Measurements from ENCODE around the gene LPAR2.

The LPAR2 gene

DNA sequence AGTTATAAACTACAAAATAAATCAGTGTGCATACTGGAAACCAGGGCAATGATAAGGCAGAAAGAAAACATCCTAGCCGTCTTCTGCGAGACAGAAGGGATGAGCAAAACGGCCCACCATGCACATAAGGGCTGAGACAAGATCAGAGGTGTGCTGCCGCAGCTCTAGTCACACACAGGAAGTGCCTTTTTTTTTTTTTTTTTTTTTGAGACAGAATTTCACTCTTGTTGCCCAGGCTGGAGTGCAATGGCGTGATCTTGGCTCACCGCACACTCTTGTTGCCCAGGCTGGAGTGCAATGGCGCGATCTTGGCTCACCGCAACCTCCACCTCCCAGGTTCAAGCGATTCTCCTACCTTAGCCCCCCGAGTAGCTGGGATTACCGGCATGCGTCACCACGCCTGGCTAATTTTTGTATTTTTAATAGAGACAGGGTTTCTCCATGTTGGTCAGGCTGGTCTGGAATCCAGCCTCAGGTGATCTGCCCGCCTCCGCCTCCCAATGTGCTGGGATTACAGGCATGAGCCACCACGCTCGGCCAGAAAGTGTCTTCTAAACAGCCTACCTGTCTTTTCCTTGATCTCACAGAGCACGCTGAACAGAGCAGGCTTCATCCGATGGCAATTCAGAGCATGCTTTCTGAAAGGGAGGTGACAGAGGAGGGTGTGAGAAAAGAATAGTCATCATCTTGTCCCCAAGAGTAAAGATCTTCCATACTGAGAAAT lies 29.1 kb downstream of the LPAR2 start:
- DNase-seq (ENCODE audit: low read depth in 1 of 2, low spot score in 1 of 2) = peak; percentile 41 to 44

DNA sequence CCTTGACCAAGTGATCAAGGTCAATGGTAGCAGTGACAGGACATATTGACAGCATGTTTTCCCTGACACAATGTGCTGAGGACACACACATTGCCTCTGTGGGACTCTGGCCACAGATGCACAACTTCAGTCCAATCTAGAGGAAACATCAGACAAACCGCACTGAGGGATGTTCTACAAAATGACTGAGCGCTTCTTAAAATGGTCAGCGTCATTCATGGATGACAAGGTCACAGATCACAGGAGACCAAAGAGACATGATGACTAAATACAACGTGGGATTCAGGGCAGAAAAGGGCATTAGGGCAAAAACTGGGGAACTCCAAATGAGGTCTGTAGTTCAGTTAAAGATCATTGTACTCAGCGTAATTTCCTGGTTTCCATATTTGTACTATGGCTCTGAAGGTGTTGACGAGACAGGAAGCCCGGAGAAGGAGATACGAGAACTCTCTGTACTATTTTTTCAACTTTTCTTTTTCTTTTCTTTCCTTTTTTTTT lies 30.2 kb downstream of the LPAR2 start:
- DNase-seq (ENCODE audit: low read depth in 1 of 2, low spot score in 1 of 2) = peak in 1 of 2 donors; percentile 64

DNA sequence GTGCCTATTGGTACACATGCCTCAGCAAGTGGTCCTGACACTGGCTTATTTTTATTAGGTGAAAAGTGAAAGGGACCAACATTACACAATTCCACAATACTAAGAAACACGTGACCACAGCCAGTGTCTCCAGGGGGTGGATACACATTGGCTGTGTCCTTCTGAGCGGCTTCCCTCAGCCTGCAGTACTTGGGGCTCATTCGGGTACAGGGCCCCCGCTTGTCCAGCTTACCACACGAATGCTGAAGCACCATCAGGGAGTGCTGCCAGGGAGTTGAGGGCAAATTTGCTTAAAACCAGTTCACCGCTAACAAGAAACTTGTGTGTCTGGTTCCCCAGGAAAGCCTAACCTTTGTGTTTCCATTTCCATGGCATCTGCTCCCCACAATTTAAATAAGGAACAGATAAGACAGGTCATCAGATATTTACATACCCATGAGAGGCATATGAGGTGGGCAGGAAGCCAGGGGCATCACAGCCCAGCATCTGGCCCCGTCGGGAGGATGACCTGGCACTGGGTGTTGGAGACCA lies 32.8 kb downstream of the LPAR2 start:
- DNase-seq (ENCODE audit: low read depth in 1 of 2, low spot score in 1 of 2) = no peak

DNA sequence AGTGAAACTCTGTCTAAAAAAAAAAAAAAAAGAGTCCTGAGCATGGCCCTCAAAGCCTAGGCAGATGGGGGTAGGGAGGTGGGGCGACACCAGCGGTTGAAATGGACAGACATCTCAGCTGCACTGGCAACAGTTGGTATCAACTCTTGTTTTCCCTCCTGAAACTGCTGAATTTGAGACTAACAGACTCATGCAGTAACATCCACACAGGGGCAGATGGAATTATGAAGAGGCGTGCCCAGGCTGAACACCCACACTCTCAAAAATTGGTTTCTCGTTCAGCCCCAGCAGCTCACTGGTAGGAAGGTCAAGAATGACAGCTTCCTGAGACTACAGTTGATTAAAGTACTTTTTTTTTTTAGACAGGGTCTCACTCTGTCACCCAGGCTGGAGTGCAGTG lies 33.6 kb downstream of the LPAR2 start:
- no peak for DNase-seq (ENCODE audit: low read depth in 1 of 2, low spot score in 1 of 2)

DNA sequence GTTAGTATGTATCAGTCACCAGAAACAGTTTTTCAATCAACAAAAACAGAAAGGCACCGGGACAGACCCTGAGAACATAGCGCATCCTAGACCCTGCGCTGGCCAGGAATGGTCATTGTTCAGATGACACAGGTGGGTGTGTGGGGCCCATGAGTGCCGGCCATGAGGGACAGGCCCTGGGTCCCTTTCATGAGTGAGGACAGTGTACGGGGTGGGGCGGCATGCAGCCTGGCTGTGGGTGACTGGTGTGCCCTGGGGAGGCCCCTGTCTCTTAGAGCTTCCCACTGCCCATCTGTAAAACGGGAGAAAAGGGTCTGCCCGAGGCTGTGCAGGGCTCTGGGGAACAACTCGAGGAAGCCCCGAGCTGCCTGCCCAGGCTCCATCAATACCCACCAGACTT lies 35.3 kb downstream of the LPAR2 start:
- no peak for DNase-seq (ENCODE audit: low read depth in 1 of 2, low spot score in 1 of 2)

DNA sequence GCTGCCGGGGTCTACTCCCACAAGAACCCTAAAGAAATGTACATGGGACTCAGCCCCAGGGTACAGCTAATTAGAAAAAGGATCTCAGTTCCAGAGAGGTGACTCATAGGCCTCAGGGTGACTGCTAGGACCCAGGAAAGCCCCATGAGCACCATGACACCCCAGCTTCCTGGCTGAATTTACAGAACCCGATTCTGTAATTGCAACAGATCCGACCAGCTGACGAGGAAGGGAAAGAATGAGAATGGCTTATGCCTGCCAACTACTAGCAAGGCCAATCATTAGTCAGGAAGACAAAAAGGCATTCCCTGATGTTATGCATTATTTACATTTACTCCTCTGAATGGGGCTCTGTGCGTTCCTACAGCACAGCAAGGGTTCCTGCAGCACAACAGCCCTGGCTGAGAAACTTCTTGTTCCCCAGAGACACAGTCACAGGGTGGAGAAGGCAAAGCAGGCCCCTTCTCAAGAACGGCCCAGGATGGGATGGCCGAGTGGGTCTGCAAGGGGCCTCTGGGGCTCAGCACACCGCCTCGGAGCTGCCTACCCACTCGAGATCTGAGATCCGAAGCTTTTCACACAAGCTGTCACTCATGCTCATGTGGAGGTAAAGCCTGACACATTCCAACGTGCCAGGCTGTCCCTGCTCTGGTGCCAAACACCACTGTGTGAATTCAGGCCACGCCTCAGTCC lies 36.7 kb downstream of the LPAR2 start:
- peak in 1 of 2 donors; percentile 64 for DNase-seq (ENCODE audit: low read depth in 1 of 2, low spot score in 1 of 2)

DNA sequence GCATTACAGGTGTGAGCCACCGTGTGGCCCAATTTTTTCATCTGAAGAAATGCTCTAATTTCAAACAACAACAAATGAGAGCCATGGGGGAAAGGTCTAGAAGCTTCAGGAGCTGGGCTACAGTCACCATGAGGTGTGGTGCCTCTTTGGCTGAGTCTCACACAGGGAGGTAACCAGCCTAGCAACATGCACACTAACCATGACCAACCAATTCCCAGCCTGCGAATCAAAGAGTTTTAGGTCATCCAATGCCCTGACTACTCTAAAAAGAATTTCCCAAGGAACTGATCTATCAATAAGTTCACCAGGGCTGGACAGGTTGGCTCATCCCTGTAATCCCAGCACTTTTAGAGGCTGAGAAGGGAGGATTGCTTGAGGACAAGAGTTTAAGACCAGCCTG lies 39.5 kb downstream of the LPAR2 start:
- no peak for DNase-seq (ENCODE audit: low read depth in 1 of 2, low spot score in 1 of 2)

DNA sequence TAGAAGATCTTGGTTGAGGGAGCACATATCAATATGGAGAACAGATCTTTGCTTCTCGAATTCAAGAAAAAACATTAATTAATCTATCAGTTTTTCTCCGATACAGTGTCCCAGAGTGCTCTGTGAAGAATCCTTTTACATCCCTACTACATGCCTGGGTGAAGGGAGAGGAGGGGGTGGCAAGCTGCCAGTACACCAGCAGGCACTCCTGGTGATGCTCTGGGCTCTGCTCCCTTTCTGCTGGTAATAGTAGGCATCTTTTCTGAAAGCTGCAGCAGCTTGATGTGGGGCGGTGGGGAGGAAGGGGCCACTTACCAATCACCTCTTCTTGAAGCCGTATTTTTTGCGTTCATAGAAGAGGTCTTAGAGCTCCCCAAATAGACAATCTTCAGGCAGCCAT lies 40.2 kb downstream of the LPAR2 start:
- DNase-seq (ENCODE audit: low read depth in 1 of 2, low spot score in 1 of 2) = no peak

DNA sequence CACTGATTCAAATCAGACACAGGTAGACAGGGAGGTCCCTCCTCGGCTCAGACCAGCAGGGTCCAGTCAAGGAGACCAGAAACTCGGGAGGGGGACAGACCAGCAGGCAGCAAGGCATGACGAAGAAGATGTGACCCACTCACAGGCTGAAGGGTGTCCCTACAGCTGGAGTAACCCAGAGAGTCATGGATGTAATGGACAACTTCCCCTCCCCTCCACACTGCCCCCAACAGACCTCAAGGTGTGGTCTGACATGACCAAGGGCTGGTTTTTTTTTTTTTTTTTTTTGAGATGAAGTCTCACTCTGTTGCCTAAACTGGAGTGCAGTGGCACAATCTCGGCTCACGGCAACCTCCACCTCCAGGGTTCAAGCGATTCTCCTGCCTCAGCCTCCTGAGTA lies 43.7 kb downstream of the LPAR2 start:
- no peak for DNase-seq (ENCODE audit: low read depth in 1 of 2, low spot score in 1 of 2)

DNA sequence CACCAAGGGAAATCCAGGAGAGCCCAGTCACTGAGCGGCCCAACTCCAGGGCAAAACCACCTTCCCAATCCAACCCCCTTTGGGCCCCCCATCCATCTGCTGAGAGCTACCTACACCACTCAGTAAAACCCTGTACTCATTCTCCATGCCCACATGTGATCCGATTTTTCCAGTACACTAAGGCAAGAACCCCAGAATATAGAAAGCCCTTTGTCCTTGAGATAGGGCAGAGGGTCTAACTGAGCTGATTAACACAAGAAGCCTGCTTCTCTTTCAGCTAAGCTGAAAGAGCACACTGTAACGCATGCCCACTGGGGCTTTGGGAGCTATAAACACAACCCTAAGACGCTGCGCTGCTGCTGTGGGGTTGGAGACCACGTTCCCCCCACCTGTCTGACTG lies 45.5 kb downstream of the LPAR2 start:
- DNase-seq (ENCODE audit: low read depth in 1 of 2, low spot score in 1 of 2) = no peak

DNA sequence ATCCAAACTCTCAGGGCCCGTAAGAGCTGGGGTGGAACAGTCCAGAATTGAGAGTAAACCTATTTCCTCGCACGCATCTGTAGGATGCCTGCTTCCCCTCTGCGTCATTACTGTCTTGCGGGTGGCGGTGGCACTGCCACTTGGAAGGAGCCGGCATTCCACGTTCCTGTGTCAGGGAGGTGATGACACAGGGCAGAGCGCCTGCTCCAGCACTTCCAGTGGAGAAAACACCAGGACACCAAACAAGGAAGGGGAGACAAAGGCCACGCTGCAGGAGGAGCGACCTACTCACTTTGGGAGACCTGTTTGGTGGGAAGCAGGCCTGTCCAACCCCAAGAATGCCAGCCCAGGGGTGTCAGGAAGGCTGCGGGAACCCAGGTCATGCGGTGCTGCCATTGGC lies 46.6 kb downstream of the LPAR2 start:
- no peak for DNase-seq (ENCODE audit: low read depth in 1 of 2, low spot score in 1 of 2)

DNA sequence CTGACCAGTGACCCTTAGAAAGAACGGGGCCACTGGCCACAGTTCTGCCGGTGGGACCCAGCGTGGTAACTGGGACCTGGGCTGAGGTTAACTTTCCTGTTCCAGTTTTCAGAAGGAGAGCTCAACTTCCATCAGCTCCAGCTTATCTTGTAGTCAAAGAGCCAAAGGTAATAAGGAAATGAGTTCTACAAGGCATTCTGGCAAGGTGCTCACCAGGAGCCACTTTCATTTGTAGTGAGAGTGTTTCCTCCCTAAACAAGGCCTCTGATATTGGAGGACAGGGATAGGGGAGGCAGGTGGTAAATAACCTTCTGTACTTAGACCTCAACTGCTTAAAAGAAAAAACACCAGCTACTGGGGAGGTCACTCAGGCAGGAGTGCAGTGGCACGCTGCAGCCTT lies 47.6 kb downstream of the LPAR2 start:
- no peak for DNase-seq (ENCODE audit: low read depth in 1 of 2, low spot score in 1 of 2)

DNA sequence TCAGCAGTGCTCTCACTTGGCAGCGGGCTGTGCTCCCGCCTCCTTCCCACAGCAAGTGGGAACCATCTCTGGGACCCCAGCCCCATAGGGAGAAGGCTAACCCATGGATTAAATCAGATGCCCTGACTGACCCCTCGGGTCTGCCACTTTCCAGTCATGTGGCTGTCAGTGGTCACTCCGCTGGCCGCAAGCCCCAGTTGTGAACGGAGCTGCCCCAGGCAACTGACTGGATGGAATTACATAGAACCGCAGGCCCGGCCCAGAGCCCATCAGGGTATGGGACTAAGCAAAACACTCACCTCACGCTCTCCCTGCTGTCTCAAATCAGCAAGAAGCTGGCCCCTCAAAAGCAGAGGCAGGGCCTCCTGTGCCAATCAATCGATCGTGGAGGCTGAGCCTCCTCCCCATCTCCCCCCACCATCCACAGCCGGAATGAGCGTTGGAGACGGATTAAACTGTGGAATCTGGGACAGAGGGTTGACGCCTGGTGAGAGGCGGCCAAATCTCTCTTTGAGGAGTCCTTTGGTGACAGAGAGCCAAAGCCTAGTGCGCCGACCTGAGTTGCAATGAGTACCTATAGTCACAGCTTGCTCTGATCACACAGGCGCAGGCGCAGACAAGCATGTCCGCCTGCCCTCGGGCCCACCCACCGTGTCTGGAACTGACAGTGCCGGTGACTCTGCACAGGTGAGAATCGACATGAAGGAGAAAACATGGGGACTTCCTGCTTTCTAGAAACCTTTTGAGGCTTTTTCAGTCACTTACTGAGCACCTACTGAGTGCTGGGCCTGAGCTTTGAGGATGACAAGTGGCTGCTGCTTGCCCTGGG lies 48.3 kb downstream of the LPAR2 start:
- DNase-seq (ENCODE audit: low read depth in 1 of 2, low spot score in 1 of 2) = no peak

DNA sequence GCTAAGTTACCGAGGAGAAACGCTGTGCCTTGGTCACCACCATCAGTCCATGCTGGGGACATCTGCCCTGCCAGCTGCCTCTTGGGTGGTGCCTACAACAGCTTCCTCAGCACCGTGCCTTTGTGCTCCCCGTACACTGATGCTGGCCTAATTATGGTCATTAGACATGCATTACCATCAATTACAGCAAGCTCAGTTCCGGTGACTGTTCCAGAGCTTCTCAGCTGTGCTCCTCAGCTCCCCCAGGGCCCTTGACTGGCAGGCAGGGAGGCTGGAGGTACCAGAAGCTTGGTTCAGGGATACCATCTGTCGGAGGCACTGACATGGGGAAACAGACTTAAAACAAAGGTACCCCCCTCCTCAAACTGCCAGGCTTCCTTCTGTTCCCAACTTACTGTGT lies 49.8 kb downstream of the LPAR2 start:
- DNase-seq (ENCODE audit: low read depth in 1 of 2, low spot score in 1 of 2) = no peak

DNA sequence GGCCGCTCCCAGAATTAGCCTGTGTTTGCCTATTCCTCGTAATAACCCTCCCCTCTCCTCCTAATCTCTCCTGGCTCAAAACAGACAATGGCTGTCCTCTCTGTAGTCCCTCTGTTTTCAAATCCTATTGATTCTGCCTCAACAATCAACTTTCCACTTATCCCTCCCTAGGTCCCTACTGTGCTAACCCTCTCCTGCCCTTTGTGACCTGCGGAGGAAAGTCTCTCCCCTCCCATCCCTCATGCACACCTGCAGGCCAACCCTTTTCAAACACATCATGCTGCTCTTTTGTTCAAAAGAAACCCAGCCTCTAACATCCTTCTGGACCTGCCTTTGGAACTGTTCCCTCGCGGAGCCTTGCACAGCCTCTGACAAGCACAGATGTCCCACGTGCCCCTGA lies 52.6 kb downstream of the LPAR2 start:
- no peak for DNase-seq (ENCODE audit: low read depth in 1 of 2, low spot score in 1 of 2)
